H1 (cell line): Measurements from ENCODE around the gene DOCK3. TPM values are rescaled to one million over a fixed set of nuclear protein-coding genes. Genes with fewer than 3 reads are reported as not detected.

Source experiments
- CTCF ChIA-PET: fragments of 300-600 bp; sonication (Branson Sonifier 250); formaldehyde crosslinking; loops from one replicate; lab custom pipeline; 2021; ENCODE audit not compliant: partially characterized antibody; lab: Charles Lee
- POLR2A ChIA-PET: fragments of 300-600 bp; sonication (Branson Sonifier 250); formaldehyde crosslinking; loops from one replicate; lab custom pipeline; 2021; ENCODE audit warnings: inconsistent platforms; ENCODE audit not compliant: partially characterized antibody; lab: Charles Lee
- DNase-seq, 2 experiments: peaks; one replicate each; pipeline versions ENCODE4 v3.0.0 to v3.0.0-alpha.2; 2010 to 2022; ENCODE audit warnings: low spot score in 2 of 2, low read depth in 1 of 2, mixed read lengths in 1 of 2
- FAIRE-seq: peaks from 2 replicates; lab custom pipeline; 2011; peaks lifted over from hg19 to GRCh38; lab: Jason Lieb, UNC
- H2AFZ ChIP-seq: 2 replicates; pipeline ENCODE4 v1.8.1; 2012; ENCODE audit warnings: low read length, inconsistent platforms
- H2AK5ac ChIP-seq: 2 replicates; pipeline ENCODE4 v1.6.1; 2013; ENCODE audit warnings: low read depth, low read length
- H2BK120ac ChIP-seq: replicated peaks from 2 replicates; pipeline ENCODE3; 2013; ENCODE audit warnings: low read depth, low read length, inconsistent platforms
- H2BK12ac ChIP-seq: 2 replicates; pipeline ENCODE4 v1.6.1; 2013; ENCODE audit warnings: low read depth, low read length
- H2BK15ac ChIP-seq: 2 replicates; pipeline ENCODE4 v1.6.1; 2013; ENCODE audit warnings: low read length
- H2BK20ac ChIP-seq: 2 replicates; pipeline ENCODE4 v1.6.1; 2013; ENCODE audit warnings: low read length
- H2BK5ac ChIP-seq: 2 replicates; pipeline ENCODE4 v1.6.1; 2013; ENCODE audit warnings: low read depth, low read length
- H3K14ac ChIP-seq: 2 replicates; pipeline ENCODE4 v1.6.1; 2013; ENCODE audit warnings: inconsistent platforms; ENCODE audit not compliant: insufficient read length
- H3K18ac ChIP-seq: 2 replicates; pipeline ENCODE4 v1.6.1; 2013; ENCODE audit warnings: low read length; ENCODE audit errors: extremely low read depth
- H3K23ac ChIP-seq: 2 replicates; pipeline ENCODE4 v1.6.1; 2013; ENCODE audit warnings: inconsistent platforms; ENCODE audit not compliant: insufficient read length
- H3K23me2 ChIP-seq: 2 replicates; pipeline ENCODE4 v1.6.1; 2013; ENCODE audit warnings: low read depth, low read length
- H3K27ac ChIP-seq: 2 replicates; pipeline ENCODE4 v1.6.1; 2011; ENCODE audit warnings: low read depth, low read length, inconsistent platforms
- H3K27me3 ChIP-seq, 4 experiments: replicated peaks in 1 of 4; 1 replicate in 1 of 4; 2 replicates in 3 of 4; pipeline versions ENCODE4 v1.6.1 to v1.8.1; 2011 to 2013; ENCODE audit warnings: low read length in 3 of 4, mild to moderate bottlenecking in 3 of 4, inconsistent platforms in 2 of 4, mixed read lengths in 2 of 4, moderate library complexity in 1 of 4; ENCODE audit not compliant: control insufficient read depth in 3 of 4, insufficient read depth in 3 of 4; ENCODE audit errors: extremely low read depth in 1 of 4
- H3K36me3 ChIP-seq, 4 experiments: 2 replicates each; pipeline versions ENCODE4 v1.6.1 to v1.8.1; 2011 to 2013; ENCODE audit warnings: mild to moderate bottlenecking in 4 of 4, low read length in 3 of 4, moderate library complexity in 2 of 4, control low read depth in 1 of 4, inconsistent platforms in 1 of 4; ENCODE audit not compliant: insufficient read depth in 4 of 4, control insufficient read depth in 2 of 4
- H3K4ac ChIP-seq: replicated peaks from 2 replicates; pipeline ENCODE3; 2013; ENCODE audit warnings: low read length, low read depth, mixed read lengths, inconsistent platforms; ENCODE audit not compliant: insufficient read length
- H3K4me1 ChIP-seq, 4 experiments: replicated peaks in 1 of 4; 1 replicate in 1 of 4; 2 replicates in 3 of 4; pipeline versions ENCODE4 v1.6.1 to v1.8.1; 2011 to 2013; ENCODE audit warnings: low read length in 3 of 4, inconsistent platforms in 2 of 4, mixed read lengths in 1 of 4; ENCODE audit not compliant: insufficient read depth in 4 of 4, control insufficient read depth in 3 of 4
- H3K4me2 ChIP-seq, 2 experiments: 2 replicates each; pipeline versions ENCODE4 v1.6.1 to v1.8.1; 2011 to 2013; ENCODE audit warnings: low read depth in 2 of 2, low read length in 2 of 2, control low read depth in 1 of 2, inconsistent platforms in 1 of 2, mild to moderate bottlenecking in 1 of 2; ENCODE audit not compliant: insufficient read depth in 1 of 2
- H3K4me3 ChIP-seq, 4 experiments: fragments of 200-600, 300-600 bp in 1 of 4; sonication (generic), shearing (Covaris generic), sonication (Bioruptor Twin) in 1 of 4; 2 replicates each; pipeline versions ENCODE4 v1.5.1 to v1.8.1; 2011 to 2016; ENCODE audit warnings: low read length in 4 of 4, low read depth in 3 of 4, control low read depth in 2 of 4, inconsistent platforms in 2 of 4, mild to moderate bottlenecking in 2 of 4, mixed read lengths in 1 of 4, moderate library complexity in 1 of 4; ENCODE audit not compliant: insufficient read depth in 2 of 4; ENCODE audit errors: extremely low read depth in 1 of 4
- H3K56ac ChIP-seq: replicated peaks from 2 replicates; pipeline ENCODE3; 2013; ENCODE audit warnings: low read depth, mild to moderate bottlenecking, mixed read lengths, low read length, inconsistent platforms; ENCODE audit not compliant: insufficient read length
- H3K79me1 ChIP-seq: 2 replicates; pipeline ENCODE4 v1.6.1; 2013; ENCODE audit warnings: low read depth, low read length, control low read depth
- H3K79me2 ChIP-seq, 2 experiments: 2 replicates each; pipeline versions ENCODE4 v1.6.1 to v1.8.1; 2012 to 2013; ENCODE audit warnings: low read length in 2 of 2, mild to moderate bottlenecking in 2 of 2, inconsistent platforms in 1 of 2; ENCODE audit not compliant: insufficient read depth in 2 of 2, control insufficient read depth in 1 of 2
- H3K9ac ChIP-seq, 4 experiments: replicated peaks in 1 of 4; 1 replicate in 1 of 4; 2 replicates in 3 of 4; pipeline versions ENCODE4 v1.6.1 to v1.8.1; 2011 to 2013; ENCODE audit warnings: low read depth in 3 of 4, low read length in 3 of 4, control low read depth in 2 of 4, mild to moderate bottlenecking in 2 of 4, moderate library complexity in 2 of 4, inconsistent platforms in 1 of 4; ENCODE audit errors: extremely low read depth in 1 of 4
- H3K9me3 ChIP-seq, 2 experiments: 2 replicates each; pipeline versions ENCODE4 v1.6.1 to v1.8.1; 2012 to 2013; ENCODE audit warnings: mild to moderate bottlenecking in 2 of 2, moderate library complexity in 2 of 2, control low read depth in 1 of 2, inconsistent platforms in 1 of 2, low read depth in 1 of 2, low read length in 1 of 2, mixed read lengths in 1 of 2; ENCODE audit not compliant: insufficient read depth in 2 of 2
- H4K20me1 ChIP-seq, 2 experiments: replicated peaks in 1 of 2; 2 replicates each; pipeline versions ENCODE3 to v1.8.1; 2011 to 2013; ENCODE audit warnings: inconsistent platforms in 2 of 2, low read length in 2 of 2, mild to moderate bottlenecking in 1 of 2; ENCODE audit not compliant: insufficient read depth in 2 of 2, control insufficient read depth in 1 of 2
- H4K5ac ChIP-seq: 2 replicates; pipeline ENCODE4 v1.6.1; 2013; ENCODE audit warnings: low read length, low read depth, mixed read lengths, inconsistent platforms; ENCODE audit not compliant: insufficient read length
- H4K8ac ChIP-seq: 2 replicates; pipeline ENCODE4 v1.8.0; 2013; ENCODE audit warnings: mild to moderate bottlenecking, moderate library complexity, low read length, inconsistent platforms; ENCODE audit not compliant: insufficient read depth; ENCODE audit errors: extremely low read depth
- H4K91ac ChIP-seq: replicated peaks from 2 replicates; pipeline ENCODE3; 2013; ENCODE audit warnings: low read length, mixed read lengths, inconsistent platforms; ENCODE audit not compliant: insufficient read length
- BRCA1 ChIP-seq: IDR thresholded peaks from 2 replicates; pipeline ENCODE4 v1.6.1; 2012; ENCODE audit warnings: low read depth, low read length, improper control_type of control experiment
- CTBP2 ChIP-seq: IDR thresholded peaks from 2 replicates; pipeline ENCODE4 v1.7.0; 2011; ENCODE audit warnings: borderline replicate concordance, mild to moderate bottlenecking, moderate library complexity, mixed read lengths, low read length; ENCODE audit not compliant: insufficient read depth, insufficient read length
- RXRA ChIP-seq: IDR thresholded peaks from 2 replicates; pipeline ENCODE4 v1.6.1; 2011; ENCODE audit warnings: low read depth, mild to moderate bottlenecking, low read length, moderate library complexity; ENCODE audit not compliant: insufficient read depth
- WGBS, 2 experiments: shearing (Covaris generic) in 1 of 2; methylation state at CpG; one replicate each; pipeline versions ENCODE4 v1.1.6 to v1.1.7; 2013 to 2015; ENCODE audit warnings: low lambda C conversion rate in 2 of 2, mixed read lengths in 2 of 2, inconsistent platforms in 1 of 2, low coverage in 1 of 2, missing lambda C conversion rate in 1 of 2; ENCODE audit not compliant: insufficient replicate concordance in 2 of 2, insufficient coverage in 1 of 2, insufficient read length in 1 of 2; ENCODE audit errors: extremely low coverage in 1 of 2, missing lambda C conversion rate in 1 of 2; 5-methylcytosine and 5-hydroxymethylcytosine counted together
- polyA plus RNA-seq, 7 experiments: library from polyadenylated mRNA; depleted of rRNA in 3 of 7; stranded (reverse) in 5 of 7; unstranded in 2 of 7; fragments of >200 nt in 5 of 7; fragments of 200-250 nt in 2 of 7; gene quantifications; 1 replicate in 5 of 7; 2 replicates in 1 of 7; 4 replicates in 1 of 7; pipeline versions ENCODE4 v1.2.1 to v1.2.3, GENCODE V29; 2011 to 2013; ENCODE audit warnings: missing spikeins in 2 of 7, mixed read lengths in 2 of 7
- total RNA-seq: library from RNA; stranded (reverse); fragmentation: NEBNext Ultra II Directional; extraction: Animal tissue kit (Norgen Biotek cat#: 25700); gene quantifications from 2 replicates; pipeline ENCODE4 v1.2.1, GENCODE V29; 2021

DOCK3 gene
- total and polyA plus RNA-seq, 2 of the 8 experiments (the other 6 are each of a cell fraction or from before 2014, with no cell fraction given): 2.7 to 5.0 TPM

GRCh38 chr3:51004235-51004634 is 329.5 kb downstream of the DOCK3 start:
- no peaks in the 10 kb centered on the region for H4K20me1 ChIP-seq
- H3K27ac ChIP-seq: no peak overlapping the region
- H2BK5ac ChIP-seq: no peak overlapping the region
- H2BK20ac ChIP-seq: no peak overlapping the region
- no peak overlapping the region for H2AK5ac ChIP-seq
- H3K4me2 ChIP-seq: no peak overlapping the region
- no peaks in the 10 kb centered on the region for H3K79me1 ChIP-seq
- H4K8ac ChIP-seq: no peak overlapping the region
- no peak overlapping the region for H3K18ac ChIP-seq
- H3K79me2 ChIP-seq: no peaks in the 10 kb centered on the region
- no peak overlapping the region for H3K14ac ChIP-seq
- FAIRE-seq: no peak
- no peak overlapping the region for H3K9ac ChIP-seq
- no peak overlapping the region for H2BK12ac ChIP-seq
- DNase-seq: no peak
- ChIA-PET POLR2A (no interaction called here), CTCF (interaction anchor here (2.3 kb wide), 1 partner anchor 33 kb away, joined by 6 read pairs; no protein-coding TSS in a partner anchor)
- H3K23ac ChIP-seq: no peak overlapping the region
- no peaks in the 10 kb centered on the region for H3K36me3 ChIP-seq
- no peak overlapping the region for H2BK15ac ChIP-seq
- H3K27me3 ChIP-seq: no peaks in the 10 kb centered on the region
- no peaks in the 10 kb centered on the region for H3K23me2 ChIP-seq
- WGBS, 2 experiments: 75% methylated on average over 2 of the region's 2 CpGs; no CpG with 5 or more reads in 1 of the 2 experiments
- H2AFZ ChIP-seq: no peak overlapping the region
- H3K9me3 ChIP-seq: no peaks in the 10 kb centered on the region
- H4K5ac ChIP-seq: no peak overlapping the region
- H3K4me1 ChIP-seq: no peaks in the 10 kb centered on the region
- H3K4ac ChIP-seq: no peak overlapping the region
- no peak overlapping the region for H4K91ac ChIP-seq
- no peak overlapping the region for H2BK120ac ChIP-seq
- no peak overlapping the region for H3K56ac ChIP-seq
- TF ChIP-seq RXRA (no peak), CTBP2 (no peak), BRCA1 (no peak)
- H3K4me3 ChIP-seq: no peak overlapping the region
